Thymus (tissue), 11 donors: ENCODE data around the gene RNF150. TPM values are rescaled to one million over a fixed set of nuclear protein-coding genes. Genes with fewer than 3 reads are reported as not detected.

Source experiments
- DNase-seq, 9 donors: peaks; one replicate each; pipeline ENCODE4 v3.0.0-alpha.2; 2013; ENCODE audit warnings: low spot score in 9 of 9, low read depth in 6 of 9, missing footprints in 1 of 9
- H3K27ac ChIP-seq, 2 donors: one replicate each; pipeline ENCODE4 v1.5.1; 2013; ENCODE audit warnings: control low read depth in 1 of 2, low read depth in 1 of 2, low read length in 1 of 2, mild to moderate bottlenecking in 1 of 2, moderate library complexity in 1 of 2
- H3K27me3 ChIP-seq, 2 donors: one replicate each; pipeline ENCODE4 v1.5.1; 2013; ENCODE audit warnings: low read length in 1 of 2; ENCODE audit not compliant: control insufficient read depth in 2 of 2, insufficient read depth in 1 of 2
- H3K36me3 ChIP-seq, 2 donors: one replicate each; pipeline ENCODE4 v1.5.1; 2013; ENCODE audit warnings: low read length in 1 of 2, mild to moderate bottlenecking in 1 of 2, moderate library complexity in 1 of 2; ENCODE audit not compliant: control insufficient read depth in 2 of 2, insufficient read depth in 2 of 2
- H3K4me1 ChIP-seq, 2 donors: one replicate each; pipeline ENCODE4 v1.5.1; 2013; ENCODE audit warnings: low read length in 2 of 2; ENCODE audit not compliant: control insufficient read depth in 2 of 2, insufficient read depth in 2 of 2
- H3K4me3 ChIP-seq, 2 donors: one replicate each; pipeline ENCODE4 v1.5.1; 2013; ENCODE audit warnings: low read length in 2 of 2, control low read depth in 1 of 2, mild to moderate bottlenecking in 1 of 2
- H3K9me3 ChIP-seq, 2 donors: one replicate each; pipeline ENCODE4 v1.5.1; 2013; ENCODE audit warnings: low read length in 1 of 2, mild to moderate bottlenecking in 1 of 2; ENCODE audit not compliant: control insufficient read depth in 2 of 2, insufficient read depth in 1 of 2
- WGBS: extraction: QIAGEN DNeasy Blood & Tissue Kit; methylation state at CpG from one replicate; pipeline ENCODE4 v1.1.7; 2013; 5-methylcytosine and 5-hydroxymethylcytosine counted together
- polyA plus RNA-seq: library from polyadenylated mRNA; stranded (reverse); fragments of 200-250 nt; gene quantifications from one replicate; pipeline ENCODE4 v1.2.3, GENCODE V29; 2013
- total RNA-seq: library from RNA; stranded (reverse); fragments of 120-200 nt; gene quantifications from one replicate; pipeline ENCODE4 v1.2.4, GENCODE V29; 2013
- donor health status: healthy.

The RNF150 gene
- total and polyA plus RNA-seq, 2 donors = 1.4 to 2.9 TPM

GRCh38 chr4:140937866-140938265, 195.4 kb downstream of the RNF150 start:
- Histone ChIP-seq H3K9me3 (no peaks in the 10 kb centered on the region), H3K36me3 (no peaks in the 10 kb centered on the region), H3K27me3 (no peaks in the 10 kb centered on the region), H3K4me1 (no peaks in the 10 kb centered on the region), H3K27ac (no peak overlapping the region), H3K4me3 (no peak overlapping the region)
- DNase-seq = no peak
- 98% methylated on average over 6 of the region's 6 CpGs for WGBS

- no peaks in the 10 kb centered on the region for H3K9me3 ChIP-seq
- H3K27ac ChIP-seq = no peak overlapping the region
- no peaks in the 10 kb centered on the region for H3K27me3 ChIP-seq
- H3K4me1 ChIP-seq = no peaks in the 10 kb centered on the region
- no peak overlapping the region for H3K4me3 ChIP-seq
- H3K36me3 ChIP-seq = no peaks in the 10 kb centered on the region
- 77% methylated on average over 4 of the region's 4 CpGs for WGBS
- no peak for DNase-seq
Measured at GRCh38 chr4:140935254-140935653, 198.0 kb downstream of the RNF150 start.

- no peak for DNase-seq
- WGBS = 94% methylated on average over 2 of the region's 2 CpGs
- Histone ChIP-seq H3K4me1 (no peaks in the 10 kb centered on the region), H3K36me3 (no peaks in the 10 kb centered on the region), H3K27me3 (no peaks in the 10 kb centered on the region), H3K4me3 (no peak overlapping the region), H3K9me3 (no peaks in the 10 kb centered on the region), H3K27ac (no peak overlapping the region)
Measured at GRCh38 chr4:140932501-140933045, 200.7 kb downstream of the RNF150 start.

- Histone ChIP-seq H3K27me3 (no peaks in the 10 kb centered on the region), H3K4me3 (no peak overlapping the region), H3K9me3 (no peaks in the 10 kb centered on the region), H3K36me3 (no peaks in the 10 kb centered on the region), H3K4me1 (no peaks in the 10 kb centered on the region), H3K27ac (no peak overlapping the region)
- WGBS = 21% methylated on average over 2 of the region's 2 CpGs
- no peak for DNase-seq
Measured at GRCh38 chr4:140931911-140932310, 201.4 kb downstream of the RNF150 start.

- DNase-seq = no peak
- no peaks in the 10 kb centered on the region for H3K36me3 ChIP-seq
- no peaks in the 10 kb centered on the region for H3K27me3 ChIP-seq
- WGBS = 97% methylated on average over 7 of the region's 7 CpGs
- H3K4me1 ChIP-seq = no peaks in the 10 kb centered on the region
- no peak overlapping the region for H3K4me3 ChIP-seq
- no peak overlapping the region for H3K27ac ChIP-seq
- no peaks in the 10 kb centered on the region for H3K9me3 ChIP-seq
Measured at GRCh38 chr4:140930557-140930956, 202.7 kb downstream of the RNF150 start.

- WGBS = 87% methylated on average over 3 of the region's 3 CpGs
- no peak overlapping the region for H3K27ac ChIP-seq
- H3K36me3 ChIP-seq = no peaks in the 10 kb centered on the region
- no peak for DNase-seq
- H3K4me1 ChIP-seq = no peaks in the 10 kb centered on the region
- no peaks in the 10 kb centered on the region for H3K27me3 ChIP-seq
- no peak overlapping the region for H3K4me3 ChIP-seq
- no peaks in the 10 kb centered on the region for H3K9me3 ChIP-seq
Measured at GRCh38 chr4:140930011-140930410, 203.3 kb downstream of the RNF150 start.

- no peak overlapping the region for H3K27ac ChIP-seq
- H3K9me3 ChIP-seq = no peaks in the 10 kb centered on the region
- WGBS = 62% methylated on average over 3 of the region's 3 CpGs
Measured at GRCh38 chr4:140928880-140929279, 204.4 kb downstream of the RNF150 start.

GRCh38 chr4:140926672-140927071, 206.6 kb downstream of the RNF150 start:
- Histone ChIP-seq H3K4me3 (no peak overlapping the region), H3K36me3 (no peaks in the 10 kb centered on the region), H3K9me3 (no peaks in the 10 kb centered on the region), H3K27ac (no peak overlapping the region), H3K4me1 (no peaks in the 10 kb centered on the region), H3K27me3 (no peaks in the 10 kb centered on the region)
- DNase-seq = no peak
- 84% methylated on average over 2 of the region's 2 CpGs for WGBS

More at GRCh38 chr4:140928880-140929279, 204.4 kb downstream of the RNF150 start:
- Histone ChIP-seq H3K4me1 (no peaks in the 10 kb centered on the region), H3K36me3 (no peaks in the 10 kb centered on the region), H3K27me3 (no peaks in the 10 kb centered on the region), H3K4me3 (no peak overlapping the region)
- no peak for DNase-seq

- no peak for DNase-seq
- 85% methylated on average over 6 of the region's 6 CpGs for WGBS
- Histone ChIP-seq H3K36me3 (no peaks in the 10 kb centered on the region), H3K4me1 (no peaks in the 10 kb centered on the region), H3K9me3 (no peaks in the 10 kb centered on the region), H3K27ac (no peak overlapping the region), H3K27me3 (no peaks in the 10 kb centered on the region), H3K4me3 (no peak overlapping the region)
Measured at GRCh38 chr4:140925417-140925816, 207.9 kb downstream of the RNF150 start.
